SK-N-SH treated with all-trans-retinoic acid at 6 μM for 48 hours (cell line): ENCODE measurements around the gene GUCY1A2.

Experiments used
- CSDC2 ChIP-seq: fragments of 250-450 bp; sonication (Bioruptor Pico); IDR thresholded peaks from 2 replicates; pipeline ENCODE4 v1.5.0; 2020; ENCODE audit warnings: mild to moderate bottlenecking, moderate library complexity
- ESRRG ChIP-seq: fragments of 250-450 bp; sonication (Bioruptor Pico); IDR thresholded peaks from 2 replicates; pipeline ENCODE4 v1.6.1; 2021; ENCODE audit warnings: mild to moderate bottlenecking
- RARB ChIP-seq: fragments of 250-450 bp; sonication (Bioruptor Pico); IDR thresholded peaks from 2 replicates; pipeline ENCODE4 v1.8.0; 2021; ENCODE audit warnings: mild to moderate bottlenecking, moderate library complexity
- TCF4 ChIP-seq: fragments of 250-450 bp; sonication (Bioruptor Pico); IDR thresholded peaks from 2 replicates; pipeline ENCODE4 v1.8.0; 2021; ENCODE audit warnings: mild to moderate bottlenecking, moderate library complexity, borderline replicate concordance
- ZC3H10 ChIP-seq: fragments of 250-450 bp; sonication (Bioruptor Pico); IDR thresholded peaks from 2 replicates; pipeline ENCODE4 v1.5.1; 2021; ENCODE audit warnings: mild to moderate bottlenecking, moderate library complexity
- ZFP3 ChIP-seq: fragments of 250-450 bp; sonication (Bioruptor Pico); IDR thresholded peaks from 2 replicates; pipeline ENCODE4 v1.5.0; 2020; ENCODE audit warnings: mild to moderate bottlenecking, moderate library complexity
- ZNF565 ChIP-seq: fragments of 450-650 bp; formaldehyde crosslinking; conservative IDR thresholded peaks from 2 replicates; pipeline ENCODE4 v1.5.0; 2020; ENCODE audit warnings: low read depth, mild to moderate bottlenecking, moderate library complexity
- TF ChIP-seq, protein P1 (sequence below): fragments of 250-450 bp; sonication (Bioruptor Pico); IDR thresholded peaks from 2 replicates; pipeline ENCODE4 v1.8.0; 2020; ENCODE audit warnings: mild to moderate bottlenecking, moderate library complexity, borderline replicate concordance

DNA sequence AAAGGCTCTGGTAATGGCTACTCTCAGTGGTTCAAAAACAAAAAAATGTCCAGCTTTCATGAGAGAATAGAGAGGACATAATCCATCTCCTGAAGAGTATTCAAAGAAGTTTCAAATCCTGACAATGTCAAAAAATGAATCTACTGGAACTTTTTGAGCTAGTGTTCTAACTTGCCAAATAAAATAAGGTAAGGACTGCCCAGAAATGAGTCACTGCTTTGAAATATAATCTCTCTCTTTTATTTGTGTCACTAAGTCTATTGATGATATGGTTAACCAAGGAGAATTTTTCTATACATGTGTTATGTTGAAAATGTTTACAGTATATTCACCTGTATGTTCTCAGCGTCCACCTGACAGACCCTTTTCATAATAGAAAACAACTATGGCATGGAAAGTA lies 3.4 kb downstream of the GUCY1A2 start:
- TF ChIP-seq ZNF565 (CRISPR knock-in tag) (no peak), ESRRG (CRISPR knock-in tag) (no peak), ZC3H10 (CRISPR knock-in tag) (no peak), ZFP3 (CRISPR knock-in tag) (no peak), TCF4 (CRISPR knock-in tag) (no peak), CSDC2 (no peak), RARB (CRISPR knock-in tag) (no peak)
- TF ChIP-seq, protein P1, sequence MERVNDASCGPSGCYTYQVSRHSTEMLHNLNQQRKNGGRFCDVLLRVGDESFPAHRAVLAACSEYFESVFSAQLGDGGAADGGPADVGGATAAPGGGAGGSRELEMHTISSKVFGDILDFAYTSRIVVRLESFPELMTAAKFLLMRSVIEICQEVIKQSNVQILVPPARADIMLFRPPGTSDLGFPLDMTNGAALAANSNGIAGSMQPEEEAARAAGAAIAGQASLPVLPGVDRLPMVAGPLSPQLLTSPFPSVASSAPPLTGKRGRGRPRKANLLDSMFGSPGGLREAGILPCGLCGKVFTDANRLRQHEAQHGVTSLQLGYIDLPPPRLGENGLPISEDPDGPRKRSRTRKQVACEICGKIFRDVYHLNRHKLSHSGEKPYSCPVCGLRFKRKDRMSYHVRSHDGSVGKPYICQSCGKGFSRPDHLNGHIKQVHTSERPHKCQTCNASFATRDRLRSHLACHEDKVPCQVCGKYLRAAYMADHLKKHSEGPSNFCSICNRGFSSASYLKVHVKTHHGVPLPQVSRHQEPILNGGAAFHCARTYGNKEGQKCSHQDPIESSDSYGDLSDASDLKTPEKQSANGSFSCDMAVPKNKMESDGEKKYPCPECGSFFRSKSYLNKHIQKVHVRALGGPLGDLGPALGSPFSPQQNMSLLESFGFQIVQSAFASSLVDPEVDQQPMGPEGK: no peak
